Lower lobe of right lung (tissue), 2 donors: ENCODE data around the gene BMP8B. TPM values are rescaled to one million over a fixed set of nuclear protein-coding genes. Genes with fewer than 3 reads are reported as not detected.

Experiments
- ATAC-seq, 2 donors: fragments of 200-7000 bp; cut with Tn5 transposase; one replicate each; pipeline ENCODE4 v1.9.1; 2020 to 2022; ENCODE audit warnings: mild to moderate bottlenecking in 2 of 2, moderate library complexity in 2 of 2
- DNase-seq: peaks from one replicate; pipeline ENCODE4 v3.0.0-alpha.2; 2020
- H3K27ac ChIP-seq: fragments of 200-600 bp; one replicate; pipeline ENCODE4 v1.8.0; 2022
- H3K27me3 ChIP-seq: fragments of 200-600 bp; one replicate; pipeline ENCODE4 v1.8.0; 2022; ENCODE audit warnings: low read depth
- H3K36me3 ChIP-seq: fragments of 200-600 bp; one replicate; pipeline ENCODE4 v1.8.0; 2022; ENCODE audit warnings: mild to moderate bottlenecking
- H3K4me1 ChIP-seq: fragments of 200-600 bp; one replicate; pipeline ENCODE4 v1.8.0; 2022
- H3K4me3 ChIP-seq: fragments of 200-600 bp; one replicate; pipeline ENCODE4 v1.8.0; 2022; ENCODE audit warnings: mild to moderate bottlenecking
- H3K9me3 ChIP-seq: fragments of 200-600 bp; one replicate; pipeline ENCODE4 v1.8.0; 2022
- intact Hi-C: fragments of 100-400 bp; cut with DNase I; formaldehyde crosslinking; loops from one replicate; pipeline ENCODE4 v1.11.0; 2022
- total RNA-seq: library from RNA; stranded (reverse); fragmentation: NEBNext Ultra II Directional; extraction: Animal tissue kit (Norgen Biotek cat#: 25700); gene quantifications from one replicate; pipeline ENCODE4 v1.2.1, GENCODE V29; 2021
- TF ChIP-seq, protein P1 (sequence below): fragments of 200-600 bp; IDR thresholded peaks from one replicate; pipeline ENCODE4 v1.8.0; 2022; ENCODE audit warnings: antibody characterized with exemption, mild to moderate bottlenecking
- donor health status: DM: no; HTN: yes; CAD: no; lungs with severe emphysema.

BMP8B gene
- total RNA-seq, 1 donor from 2014 or later, result 1.7 TPM

DNA sequence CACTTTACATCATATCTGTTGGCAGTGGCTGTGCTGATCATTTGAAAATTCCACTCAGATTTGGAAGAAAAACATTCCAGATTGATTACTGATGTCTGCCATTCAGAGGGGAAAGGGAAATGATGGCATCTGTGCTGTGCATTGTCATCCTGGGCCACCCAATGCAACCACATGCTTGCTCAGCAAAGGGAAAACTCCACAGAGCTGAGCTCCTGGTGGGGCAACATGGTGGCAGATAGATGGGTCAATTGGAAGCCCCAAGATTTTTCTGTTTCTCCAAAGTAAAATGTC is 29.3 kb downstream of the BMP8B start:
- Histone ChIP-seq H3K9me3 (no peaks in the 10 kb centered on the region), H3K27me3 (no peaks in the 10 kb centered on the region), H3K36me3 (peaks cover 68% of the 10 kb centered on the region), H3K4me1 (no peaks in the 10 kb centered on the region), H3K4me3 (no peak overlapping the region), H3K27ac (no peak overlapping the region)
- TF ChIP-seq, protein P1, sequence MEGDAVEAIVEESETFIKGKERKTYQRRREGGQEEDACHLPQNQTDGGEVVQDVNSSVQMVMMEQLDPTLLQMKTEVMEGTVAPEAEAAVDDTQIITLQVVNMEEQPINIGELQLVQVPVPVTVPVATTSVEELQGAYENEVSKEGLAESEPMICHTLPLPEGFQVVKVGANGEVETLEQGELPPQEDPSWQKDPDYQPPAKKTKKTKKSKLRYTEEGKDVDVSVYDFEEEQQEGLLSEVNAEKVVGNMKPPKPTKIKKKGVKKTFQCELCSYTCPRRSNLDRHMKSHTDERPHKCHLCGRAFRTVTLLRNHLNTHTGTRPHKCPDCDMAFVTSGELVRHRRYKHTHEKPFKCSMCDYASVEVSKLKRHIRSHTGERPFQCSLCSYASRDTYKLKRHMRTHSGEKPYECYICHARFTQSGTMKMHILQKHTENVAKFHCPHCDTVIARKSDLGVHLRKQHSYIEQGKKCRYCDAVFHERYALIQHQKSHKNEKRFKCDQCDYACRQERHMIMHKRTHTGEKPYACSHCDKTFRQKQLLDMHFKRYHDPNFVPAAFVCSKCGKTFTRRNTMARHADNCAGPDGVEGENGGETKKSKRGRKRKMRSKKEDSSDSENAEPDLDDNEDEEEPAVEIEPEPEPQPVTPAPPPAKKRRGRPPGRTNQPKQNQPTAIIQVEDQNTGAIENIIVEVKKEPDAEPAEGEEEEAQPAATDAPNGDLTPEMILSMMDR, result no peak
- no peak for DNase-seq
- intact Hi-C loops, result no loop called here
- no peak for ATAC-seq

DNA sequence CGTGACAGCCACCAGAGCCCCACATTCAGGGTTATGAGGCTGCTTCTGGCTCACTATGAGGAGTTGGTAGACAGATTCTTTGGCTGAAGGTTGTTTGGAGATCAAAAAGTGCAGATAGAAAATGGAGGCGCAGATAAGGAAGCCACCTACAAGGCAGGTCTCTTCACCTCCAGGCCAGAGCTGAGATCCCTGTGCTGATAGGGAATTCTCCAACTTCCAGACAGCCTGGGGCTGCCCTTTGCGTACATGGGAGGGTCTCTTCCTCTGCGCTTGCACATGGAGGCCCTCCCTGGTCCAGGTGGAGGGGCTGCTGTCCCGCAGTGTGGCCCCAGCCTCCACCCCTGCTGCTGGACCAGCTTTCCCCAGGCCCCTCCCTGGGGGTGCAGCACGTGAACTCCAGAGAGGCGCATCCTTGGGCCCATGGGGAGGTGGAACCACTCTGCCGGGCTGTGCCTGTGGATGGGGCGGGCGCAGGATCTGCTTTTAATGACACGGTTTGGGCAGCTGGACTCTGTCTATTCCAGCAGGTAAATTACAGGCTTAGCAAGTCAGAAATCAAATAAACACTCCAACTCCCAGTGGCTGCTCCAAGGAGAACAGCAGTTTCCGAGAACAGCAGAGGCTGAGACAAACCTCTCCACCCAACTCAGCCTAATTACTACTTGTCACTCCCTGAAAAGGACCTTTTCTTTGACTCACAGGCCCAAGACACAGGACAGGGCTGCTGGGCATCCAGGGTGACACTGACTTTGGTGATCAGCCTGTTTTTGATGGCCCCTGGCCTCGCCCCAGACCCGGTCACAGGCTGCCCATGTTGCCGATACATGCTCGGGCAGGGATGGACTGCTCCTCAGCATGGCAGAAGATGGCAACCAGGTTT is 29.9 kb downstream of the BMP8B start:
- H3K36me3 ChIP-seq, result peaks cover 74% of the 10 kb centered on the region
- intact Hi-C loops, result no loop called here
- no peaks in the 10 kb centered on the region for H3K27me3 ChIP-seq
- no peak overlapping the region for H3K27ac ChIP-seq
- H3K4me3 ChIP-seq, result no peak overlapping the region
- TF ChIP-seq, protein P1, result no peak
- no peak for ATAC-seq
- no peaks in the 10 kb centered on the region for H3K9me3 ChIP-seq
- H3K4me1 ChIP-seq, result no peaks in the 10 kb centered on the region
- no peak for DNase-seq

DNA sequence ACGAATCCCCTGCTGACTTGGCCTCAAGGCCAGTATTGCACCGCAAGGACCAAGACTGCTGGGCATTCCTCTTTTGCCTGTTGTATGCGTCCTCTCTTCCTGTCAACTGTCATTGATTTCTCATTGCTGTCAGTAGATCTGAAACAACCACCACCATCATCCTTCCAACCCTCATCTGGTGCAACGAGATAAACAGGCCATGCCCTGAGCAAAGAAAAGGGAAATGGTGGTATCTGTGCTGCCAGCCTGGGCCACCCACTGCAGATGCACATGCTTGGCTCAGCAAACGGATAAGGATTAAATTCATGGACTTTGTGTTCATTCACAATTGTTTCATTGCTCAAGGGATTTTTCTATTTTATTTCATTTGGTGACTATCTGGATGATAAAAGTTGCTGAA is 31.2 kb downstream of the BMP8B start:
- intact Hi-C loops, result no loop called here
- no peaks in the 10 kb centered on the region for H3K4me1 ChIP-seq
- H3K27ac ChIP-seq, result no peak overlapping the region
- ATAC-seq (no peak), DNase-seq (no peak)
- no peaks in the 10 kb centered on the region for H3K9me3 ChIP-seq
- H3K4me3 ChIP-seq, result no peak overlapping the region
- TF ChIP-seq, protein P1, result no peak
- H3K27me3 ChIP-seq, result no peaks in the 10 kb centered on the region
- peaks cover 84% of the 10 kb centered on the region for H3K36me3 ChIP-seq

DNA sequence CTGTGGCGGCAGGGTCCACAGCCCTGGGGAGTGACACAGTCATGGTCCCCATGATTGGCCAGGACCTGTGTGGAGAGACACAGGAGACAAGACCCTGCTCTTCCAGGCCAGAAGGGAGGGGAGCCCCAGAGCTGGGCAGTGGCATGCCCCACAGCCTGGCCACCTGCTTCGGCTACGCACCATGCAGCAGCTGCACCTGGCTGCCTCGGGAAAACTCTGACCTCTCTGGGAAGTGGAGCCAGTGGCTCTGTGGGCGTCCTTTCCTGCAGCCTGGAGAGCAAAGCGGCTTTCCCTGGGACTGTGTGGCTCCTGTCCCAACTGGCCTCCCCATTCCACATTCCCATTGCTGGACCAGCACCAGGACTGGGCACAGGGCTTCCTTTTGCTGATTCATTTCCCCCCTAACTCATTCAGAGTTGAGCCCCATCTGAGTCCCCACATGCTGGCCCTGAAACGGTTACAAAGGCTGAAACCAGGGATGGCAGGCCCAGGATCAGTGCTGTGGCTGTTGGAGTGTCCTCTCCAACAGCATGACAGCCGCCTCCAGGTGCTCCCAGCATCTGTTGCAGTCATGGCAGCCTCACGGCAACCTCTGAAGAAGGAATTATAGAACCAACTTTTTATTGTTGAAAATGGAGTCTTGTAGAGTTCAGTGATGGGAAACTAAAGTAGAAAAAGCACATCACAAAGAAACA is 32.6 kb downstream of the BMP8B start:
- no peaks in the 10 kb centered on the region for H3K4me1 ChIP-seq
- no peak overlapping the region for H3K4me3 ChIP-seq
- TF ChIP-seq, protein P1, result no peak
- DNase-seq (no peak), ATAC-seq (peak in 1 of 2 donors; percentile 31)
- no peak overlapping the region for H3K27ac ChIP-seq
- peaks cover 98% of the 10 kb centered on the region for H3K36me3 ChIP-seq
- intact Hi-C loops, result no loop called here
- no peaks in the 10 kb centered on the region for H3K9me3 ChIP-seq
- no peaks in the 10 kb centered on the region for H3K27me3 ChIP-seq

- ATAC-seq (no peak), DNase-seq (no peak)
- H3K27ac ChIP-seq, result no peak overlapping the region
- TF ChIP-seq, protein P1, result no peak
- peaks cover 100% of the 10 kb centered on the region for H3K36me3 ChIP-seq
- H3K4me1 ChIP-seq, result no peaks in the 10 kb centered on the region
- no peak overlapping the region for H3K4me3 ChIP-seq
- intact Hi-C loops, result no loop called here
- no peaks in the 10 kb centered on the region for H3K9me3 ChIP-seq
- H3K27me3 ChIP-seq, result no peaks in the 10 kb centered on the region
These were observed 33.7 kb downstream of the BMP8B start for GRCh38 chr1:39754906-39755504.
